Measurements from ENCODE around the gene PML. TPM values are rescaled to one million over a fixed set of nuclear protein-coding genes. Genes with fewer than 3 reads are reported as not detected.

Gene PML
- total RNA-seq, 1 experiment from 2014 or later: 33.4 TPM

DNA sequence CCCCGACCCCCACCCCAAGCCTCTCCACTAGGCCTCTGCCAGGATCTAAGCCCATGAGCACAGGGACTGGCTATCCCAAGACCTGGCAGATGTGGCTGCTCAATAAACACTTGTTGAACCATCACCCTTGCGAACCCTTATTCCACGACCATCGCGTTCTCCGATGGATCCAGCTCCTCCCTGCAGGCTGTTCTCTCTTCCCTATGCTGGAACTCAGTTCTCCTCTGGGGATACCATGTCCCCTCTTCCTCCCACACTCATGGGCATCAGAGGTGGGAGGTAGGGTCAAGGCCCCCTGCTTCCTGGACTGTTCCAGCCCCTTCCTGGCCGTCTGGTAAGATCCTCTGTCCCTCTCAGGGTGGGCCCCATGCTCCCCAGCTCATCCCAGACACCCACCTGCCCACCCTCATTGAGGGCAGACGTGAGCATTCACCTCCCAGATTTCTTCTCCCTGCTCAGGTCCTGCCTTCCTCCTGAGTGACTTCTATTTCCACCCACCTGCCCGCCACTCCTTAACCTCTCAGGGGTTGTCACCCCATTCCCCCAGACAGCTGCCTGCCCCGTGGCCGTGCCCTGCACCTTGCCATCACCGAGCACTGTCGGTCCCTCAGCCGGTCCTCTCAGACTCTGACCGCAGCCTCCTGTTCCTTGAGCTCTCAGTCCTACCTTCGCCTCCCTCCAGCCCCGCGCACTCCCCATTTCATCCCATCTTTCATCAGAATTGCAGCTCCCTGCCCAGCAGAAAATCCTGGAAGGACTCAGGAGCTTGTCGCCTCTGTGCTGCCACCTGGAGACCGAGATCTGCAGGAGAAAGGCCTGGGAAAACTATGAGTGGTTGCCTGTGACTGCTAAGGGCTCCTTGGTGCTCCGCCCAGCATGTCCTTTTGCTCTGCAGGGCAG is 42.0 kb downstream of the PML start:
- Mint-ChIP-seq H3K9me3 (ENCODE audit: unreplicated experiment) (no peaks in the 10 kb centered on the region), H3K36me3 (ENCODE audit: insufficient read depth, unreplicated experiment) (peaks cover 58% of the 10 kb centered on the region), H3K4me3 (ENCODE audit: unreplicated experiment) (no peak overlapping the region), H3K27me3 (ENCODE audit: insufficient read depth, unreplicated experiment) (no peaks in the 10 kb centered on the region), H3K4me1 (ENCODE audit: insufficient read depth, unreplicated experiment) (peaks cover 19% of the 10 kb centered on the region), H3K27ac (ENCODE audit: low read depth, unreplicated experiment) (peak overlapping the region; percentile 32)
- intact Hi-C loops (cut with micrococcal nuclease): loop anchor here (1.0 kb wide), 1 partner anchor 63 kb away; no protein-coding TSS in a partner anchor
- TF ChIP-seq, protein P1, sequence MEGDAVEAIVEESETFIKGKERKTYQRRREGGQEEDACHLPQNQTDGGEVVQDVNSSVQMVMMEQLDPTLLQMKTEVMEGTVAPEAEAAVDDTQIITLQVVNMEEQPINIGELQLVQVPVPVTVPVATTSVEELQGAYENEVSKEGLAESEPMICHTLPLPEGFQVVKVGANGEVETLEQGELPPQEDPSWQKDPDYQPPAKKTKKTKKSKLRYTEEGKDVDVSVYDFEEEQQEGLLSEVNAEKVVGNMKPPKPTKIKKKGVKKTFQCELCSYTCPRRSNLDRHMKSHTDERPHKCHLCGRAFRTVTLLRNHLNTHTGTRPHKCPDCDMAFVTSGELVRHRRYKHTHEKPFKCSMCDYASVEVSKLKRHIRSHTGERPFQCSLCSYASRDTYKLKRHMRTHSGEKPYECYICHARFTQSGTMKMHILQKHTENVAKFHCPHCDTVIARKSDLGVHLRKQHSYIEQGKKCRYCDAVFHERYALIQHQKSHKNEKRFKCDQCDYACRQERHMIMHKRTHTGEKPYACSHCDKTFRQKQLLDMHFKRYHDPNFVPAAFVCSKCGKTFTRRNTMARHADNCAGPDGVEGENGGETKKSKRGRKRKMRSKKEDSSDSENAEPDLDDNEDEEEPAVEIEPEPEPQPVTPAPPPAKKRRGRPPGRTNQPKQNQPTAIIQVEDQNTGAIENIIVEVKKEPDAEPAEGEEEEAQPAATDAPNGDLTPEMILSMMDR (IDR thresholded peaks at IDR 0.05; ENCODE audit: unreplicated experiment): peak; percentile 44
- DNase-seq (ENCODE audit: unreplicated experiment): peak; percentile 56
- ChIA-PET CTCF (interaction anchor here (0.6 to 8.8 kb wide), 16 partner anchors 9 to 820 kb away, joined by 3 to 102 read pairs (median 4); no protein-coding TSS in a partner anchor), POLR2A (interaction anchor here (0.6 to 1.7 kb wide), 7 partner anchors 11 to 64 kb away, joined by 3 to 7 read pairs (median 3); partner anchors contain the start of gene PML)
- BruUV-seq (replicated peaks): no TSS peak

GRCh38 chr15:74037171-74038117 is 42.9 kb downstream of the PML start:
- H3K4me3 Mint-ChIP-seq (ENCODE audit: unreplicated experiment): no peak overlapping the region
- H3K4me1 Mint-ChIP-seq (ENCODE audit: insufficient read depth, unreplicated experiment): peaks cover 19% of the 10 kb centered on the region
- no peaks in the 10 kb centered on the region for H3K9me3 Mint-ChIP-seq (ENCODE audit: unreplicated experiment)
- TF ChIP-seq, protein P1 (IDR thresholded peaks at IDR 0.05; ENCODE audit: unreplicated experiment): no peak
- peak overlapping the region; percentile 32 for H3K27ac Mint-ChIP-seq (ENCODE audit: low read depth, unreplicated experiment)
- POLR2A ChIA-PET: interaction anchor here (0.6 to 1.7 kb wide), 8 partner anchors 10 to 353 kb away, joined by 3 to 7 read pairs (median 4); no protein-coding TSS in a partner anchor
- BruUV-seq (replicated peaks): no TSS peak
- H3K36me3 Mint-ChIP-seq (ENCODE audit: insufficient read depth, unreplicated experiment): peaks cover 49% of the 10 kb centered on the region
- no peak for DNase-seq (ENCODE audit: unreplicated experiment)
- H3K27me3 Mint-ChIP-seq (ENCODE audit: insufficient read depth, unreplicated experiment): no peaks in the 10 kb centered on the region
- CTCF ChIA-PET: interaction anchor here (0.5 to 8.8 kb wide), 19 partner anchors 8 to 1237 kb away, joined by 3 to 102 read pairs (median 4); partner anchors contain the start of gene PML
- intact Hi-C loops (cut with micrococcal nuclease): loop anchor here (1.0 kb wide), 1 partner anchor 64 kb away; no protein-coding TSS in a partner anchor

DNA sequence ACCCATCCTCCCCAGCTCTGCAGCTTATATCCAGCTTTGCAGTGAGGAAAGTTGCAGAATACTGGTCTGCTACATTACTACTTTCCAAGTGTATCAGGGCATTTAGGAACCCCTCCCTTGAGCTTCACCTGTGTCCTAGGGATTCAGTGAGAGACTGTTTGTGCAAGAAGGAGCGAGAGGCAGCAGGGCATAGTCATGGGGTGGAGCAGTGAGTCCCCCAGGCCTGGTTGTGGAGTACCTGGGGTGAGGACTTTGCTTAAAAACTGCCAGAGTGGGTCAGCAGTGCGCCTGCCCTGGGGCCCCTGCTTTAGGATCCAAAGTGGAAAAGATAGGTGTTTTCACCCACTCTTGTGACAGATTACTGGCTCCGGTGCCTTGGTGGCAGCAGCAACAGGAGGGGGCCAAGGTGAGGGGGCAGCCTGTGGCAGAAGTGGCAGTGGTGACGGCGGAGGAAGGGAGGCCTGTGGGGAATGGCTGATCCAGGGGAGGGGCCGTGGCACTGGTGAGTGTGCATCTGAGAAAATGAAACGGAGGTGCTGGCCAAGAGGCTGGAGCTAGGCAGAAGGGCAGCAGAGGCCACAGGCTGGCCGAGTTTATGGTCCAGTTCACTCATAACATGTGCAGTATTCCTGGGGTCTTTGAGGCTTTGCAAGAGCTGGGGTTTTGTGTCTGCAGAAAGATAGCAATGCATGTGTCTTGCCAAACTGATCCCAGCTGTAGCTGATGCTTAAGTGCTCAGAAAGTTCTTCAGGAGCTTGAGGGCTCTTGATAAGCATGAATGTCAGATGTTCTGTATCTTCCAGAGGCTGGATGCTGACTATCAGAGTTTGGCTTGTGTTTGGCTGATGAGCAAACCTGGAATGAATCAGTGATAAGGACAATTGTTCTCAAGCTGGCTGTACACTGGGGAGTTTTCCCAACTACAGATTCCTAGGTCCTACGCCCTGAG is 44.5 kb downstream of the PML start:
- H3K4me1 Mint-ChIP-seq (ENCODE audit: insufficient read depth, unreplicated experiment): peaks cover 19% of the 10 kb centered on the region
- H3K4me3 Mint-ChIP-seq (ENCODE audit: unreplicated experiment): no peak overlapping the region
- no peaks in the 10 kb centered on the region for H3K27me3 Mint-ChIP-seq (ENCODE audit: insufficient read depth, unreplicated experiment)
- TF ChIP-seq, protein P1 (IDR thresholded peaks at IDR 0.05; ENCODE audit: unreplicated experiment): no peak
- ChIA-PET POLR2A (interaction anchor here (0.7 to 1.6 kb wide), 5 partner anchors 14 to 58 kb away, joined by 3 to 6 read pairs (median 3); partner anchors contain the start of gene PML), CTCF (interaction anchor here (0.5 to 8.8 kb wide), 9 partner anchors 9 to 593 kb away, joined by 3 to 102 read pairs (median 4); partner anchors contain the start of gene PML)
- peaks cover 44% of the 10 kb centered on the region for H3K36me3 Mint-ChIP-seq (ENCODE audit: insufficient read depth, unreplicated experiment)
- no peak for DNase-seq (ENCODE audit: unreplicated experiment)
- peak overlapping the region; percentile 73 for H3K27ac Mint-ChIP-seq (ENCODE audit: low read depth, unreplicated experiment)
- no TSS peak for BruUV-seq (replicated peaks)
- intact Hi-C loops (cut with micrococcal nuclease): no loop called here
- no peaks in the 10 kb centered on the region for H3K9me3 Mint-ChIP-seq (ENCODE audit: unreplicated experiment)
